Chondrocyte (in vitro differentiated cells): ENCODE results near the gene LBX2. TPM values are rescaled to one million over a fixed set of nuclear protein-coding genes. Genes with fewer than 3 reads are reported as not detected.

Source experiments
- DNase-seq: peaks from one replicate; pipeline ENCODE4 v3.0.0; 2021; ENCODE audit warnings: mixed read lengths, low spot score
- H3K27ac Mint-ChIP-seq: one replicate; pipeline ENCODE4 v1.8.0; 2021; ENCODE audit warnings: mild to moderate bottlenecking, moderate library complexity, mixed read lengths; ENCODE audit not compliant: unreplicated experiment
- H3K27me3 Mint-ChIP-seq: 2 replicates; pipeline ENCODE4 v1.8.0; 2021; ENCODE audit warnings: low read depth, mixed read lengths
- H3K36me3 Mint-ChIP-seq: 2 replicates; pipeline ENCODE4 v1.8.0; 2021; ENCODE audit warnings: low read depth, mixed read lengths
- H3K4me1 Mint-ChIP-seq: 2 replicates; pipeline ENCODE4 v1.8.0; 2021; ENCODE audit warnings: low read depth, mild to moderate bottlenecking, mixed read lengths
- H3K4me3 Mint-ChIP-seq: one replicate; pipeline ENCODE4 v1.8.0; 2021; ENCODE audit warnings: mild to moderate bottlenecking, moderate library complexity, mixed read lengths; ENCODE audit not compliant: unreplicated experiment
- H3K9me3 Mint-ChIP-seq: 2 replicates; pipeline ENCODE4 v1.8.0; 2021; ENCODE audit warnings: low read depth, mixed read lengths
- total RNA-seq: library from RNA; stranded (reverse); gene quantifications from 3 replicates; pipeline ENCODE4 v1.2.1, GENCODE V29; 2021
- TF ChIP-seq, protein P1 (sequence below): fragments of 200-600 bp; sonication (generic); IDR thresholded peaks from 2 replicates; pipeline ENCODE4 v1.5.0; 2021; ENCODE audit warnings: antibody characterized with exemption, mild to moderate bottlenecking, moderate library complexity

The LBX2 gene
- total RNA-seq, 1 donor from 2014 or later = 2.3 TPM

- peak; percentile 75 for DNase-seq
- H3K9me3 Mint-ChIP-seq = no peaks in the 10 kb centered on the region
- TF ChIP-seq, protein P1, sequence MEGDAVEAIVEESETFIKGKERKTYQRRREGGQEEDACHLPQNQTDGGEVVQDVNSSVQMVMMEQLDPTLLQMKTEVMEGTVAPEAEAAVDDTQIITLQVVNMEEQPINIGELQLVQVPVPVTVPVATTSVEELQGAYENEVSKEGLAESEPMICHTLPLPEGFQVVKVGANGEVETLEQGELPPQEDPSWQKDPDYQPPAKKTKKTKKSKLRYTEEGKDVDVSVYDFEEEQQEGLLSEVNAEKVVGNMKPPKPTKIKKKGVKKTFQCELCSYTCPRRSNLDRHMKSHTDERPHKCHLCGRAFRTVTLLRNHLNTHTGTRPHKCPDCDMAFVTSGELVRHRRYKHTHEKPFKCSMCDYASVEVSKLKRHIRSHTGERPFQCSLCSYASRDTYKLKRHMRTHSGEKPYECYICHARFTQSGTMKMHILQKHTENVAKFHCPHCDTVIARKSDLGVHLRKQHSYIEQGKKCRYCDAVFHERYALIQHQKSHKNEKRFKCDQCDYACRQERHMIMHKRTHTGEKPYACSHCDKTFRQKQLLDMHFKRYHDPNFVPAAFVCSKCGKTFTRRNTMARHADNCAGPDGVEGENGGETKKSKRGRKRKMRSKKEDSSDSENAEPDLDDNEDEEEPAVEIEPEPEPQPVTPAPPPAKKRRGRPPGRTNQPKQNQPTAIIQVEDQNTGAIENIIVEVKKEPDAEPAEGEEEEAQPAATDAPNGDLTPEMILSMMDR = no peak
- H3K27me3 Mint-ChIP-seq = no peaks in the 10 kb centered on the region
- H3K4me3 Mint-ChIP-seq = no peak overlapping the region
- no peak overlapping the region for H3K27ac Mint-ChIP-seq
- H3K36me3 Mint-ChIP-seq = peaks cover 13% of the 10 kb centered on the region
- peaks cover 20% of the 10 kb centered on the region for H3K4me1 Mint-ChIP-seq
These were observed 35.0 kb upstream of the LBX2 start for GRCh38 chr2:74534411-74534810.

GRCh38 chr2:74533464-74533863 lies 34.1 kb upstream of the LBX2 start:
- H3K9me3 Mint-ChIP-seq = no peaks in the 10 kb centered on the region
- H3K27me3 Mint-ChIP-seq = no peaks in the 10 kb centered on the region
- no peak overlapping the region for H3K27ac Mint-ChIP-seq
- peaks cover 27% of the 10 kb centered on the region for H3K4me1 Mint-ChIP-seq
- peaks cover 12% of the 10 kb centered on the region for H3K36me3 Mint-ChIP-seq
- H3K4me3 Mint-ChIP-seq = no peak overlapping the region
- peak; percentile 37 for DNase-seq
- TF ChIP-seq, protein P1 = no peak

- Mint-ChIP-seq H3K9me3 (no peaks in the 10 kb centered on the region), H3K36me3 (peaks cover 15% of the 10 kb centered on the region), H3K27ac (peak overlapping the region; percentile 9), H3K4me1 (peaks cover 40% of the 10 kb centered on the region), H3K27me3 (no peaks in the 10 kb centered on the region), H3K4me3 (no peak overlapping the region)
- no peak for DNase-seq
- TF ChIP-seq, protein P1 = peak; percentile 75
These were observed 32.8 kb upstream of the LBX2 start for GRCh38 chr2:74532222-74532621.

- H3K27me3 Mint-ChIP-seq = no peaks in the 10 kb centered on the region
- no peaks in the 10 kb centered on the region for H3K9me3 Mint-ChIP-seq
- peaks cover 40% of the 10 kb centered on the region for H3K4me1 Mint-ChIP-seq
- DNase-seq = no peak
- TF ChIP-seq, protein P1 = no peak
- peak overlapping the region; percentile 76 for H3K27ac Mint-ChIP-seq
- peaks cover 20% of the 10 kb centered on the region for H3K36me3 Mint-ChIP-seq
- H3K4me3 Mint-ChIP-seq = no peak overlapping the region
These were observed 32.3 kb upstream of the LBX2 start for GRCh38 chr2:74531666-74532065.

GRCh38 chr2:74530239-74531187 lies 31.1 kb upstream of the LBX2 start:
- Mint-ChIP-seq H3K4me3 (peak overlapping the region; percentile 98), H3K36me3 (peaks cover 27% of the 10 kb centered on the region), H3K27ac (peak overlapping the region; percentile 89), H3K4me1 (peaks cover 40% of the 10 kb centered on the region), H3K9me3 (no peaks in the 10 kb centered on the region), H3K27me3 (no peaks in the 10 kb centered on the region)
- TF ChIP-seq, protein P1 = peak; percentile 11
- peak; percentile 92 for DNase-seq
